ENCODE results near the gene SWI5. TPM values are rescaled to one million over a fixed set of nuclear protein-coding genes. Genes with fewer than 3 reads are reported as not detected.

SWI5 gene
- total RNA-seq, 2 donors from 2014 or later, result 33.4 to 46.9 TPM

DNA sequence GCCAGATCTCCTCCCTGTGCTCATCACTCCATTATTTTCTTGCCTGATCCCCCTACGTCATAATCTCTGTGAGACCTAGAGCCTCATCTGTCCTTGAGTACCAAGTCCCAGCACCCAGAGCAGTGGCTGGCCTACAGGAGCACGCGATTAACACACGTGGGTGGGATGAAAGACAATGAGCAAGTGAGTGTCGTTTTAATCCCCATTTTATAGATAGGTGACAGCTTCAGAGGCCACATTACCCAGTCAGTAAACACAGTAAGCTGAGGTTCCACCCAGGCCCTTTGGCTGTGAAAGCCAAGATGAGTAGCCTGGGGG lies 28.9 kb downstream of the SWI5 start:
- Histone ChIP-seq H3K4me1 (ENCODE audit: control insufficient read depth, insufficient read depth, low read length) (no peaks in the 10 kb centered on the region), H3K27ac (ENCODE audit: low read depth, low read length) (no peak overlapping the region), H3K9me3 (ENCODE audit: control insufficient read depth, low read length) (no peaks in the 10 kb centered on the region), H3K27me3 (ENCODE audit: control insufficient read depth, insufficient read depth, low read length, poor library complexity, severe bottlenecking) (no peaks in the 10 kb centered on the region), H3K9ac (ENCODE audit: extremely low read depth, low read length, poor library complexity, severe bottlenecking) (no peak overlapping the region), H3K4me3 (ENCODE audit: low read length) (no peak overlapping the region), H3K36me3 (ENCODE audit: control insufficient read depth, insufficient read depth, low read length) (peaks cover 16% of the 10 kb centered on the region)
- Mint-ChIP-seq H3K27me3 (ENCODE audit: insufficient read depth) (no peaks in the 10 kb centered on the region), H3K36me3 (ENCODE audit: low read depth) (peaks cover 19% of the 10 kb centered on the region), H3K4me1 (peaks cover 4% of the 10 kb centered on the region), H3K27ac (no peak overlapping the region), H3K4me3 (no peak overlapping the region), H3K9me3 (no peaks in the 10 kb centered on the region)
- 82 to 92% methylated on average over 3 to 5 of the region's 5 CpGs for WGBS, 2 experiments (ENCODE audit: insufficient coverage in 1 of 2, insufficient read length in 1 of 2)
- TF ChIP-seq, protein P1, sequence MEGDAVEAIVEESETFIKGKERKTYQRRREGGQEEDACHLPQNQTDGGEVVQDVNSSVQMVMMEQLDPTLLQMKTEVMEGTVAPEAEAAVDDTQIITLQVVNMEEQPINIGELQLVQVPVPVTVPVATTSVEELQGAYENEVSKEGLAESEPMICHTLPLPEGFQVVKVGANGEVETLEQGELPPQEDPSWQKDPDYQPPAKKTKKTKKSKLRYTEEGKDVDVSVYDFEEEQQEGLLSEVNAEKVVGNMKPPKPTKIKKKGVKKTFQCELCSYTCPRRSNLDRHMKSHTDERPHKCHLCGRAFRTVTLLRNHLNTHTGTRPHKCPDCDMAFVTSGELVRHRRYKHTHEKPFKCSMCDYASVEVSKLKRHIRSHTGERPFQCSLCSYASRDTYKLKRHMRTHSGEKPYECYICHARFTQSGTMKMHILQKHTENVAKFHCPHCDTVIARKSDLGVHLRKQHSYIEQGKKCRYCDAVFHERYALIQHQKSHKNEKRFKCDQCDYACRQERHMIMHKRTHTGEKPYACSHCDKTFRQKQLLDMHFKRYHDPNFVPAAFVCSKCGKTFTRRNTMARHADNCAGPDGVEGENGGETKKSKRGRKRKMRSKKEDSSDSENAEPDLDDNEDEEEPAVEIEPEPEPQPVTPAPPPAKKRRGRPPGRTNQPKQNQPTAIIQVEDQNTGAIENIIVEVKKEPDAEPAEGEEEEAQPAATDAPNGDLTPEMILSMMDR (conservative IDR thresholded peaks at IDR 0.05), result no peak
- DNase-seq, result no peak

DNA sequence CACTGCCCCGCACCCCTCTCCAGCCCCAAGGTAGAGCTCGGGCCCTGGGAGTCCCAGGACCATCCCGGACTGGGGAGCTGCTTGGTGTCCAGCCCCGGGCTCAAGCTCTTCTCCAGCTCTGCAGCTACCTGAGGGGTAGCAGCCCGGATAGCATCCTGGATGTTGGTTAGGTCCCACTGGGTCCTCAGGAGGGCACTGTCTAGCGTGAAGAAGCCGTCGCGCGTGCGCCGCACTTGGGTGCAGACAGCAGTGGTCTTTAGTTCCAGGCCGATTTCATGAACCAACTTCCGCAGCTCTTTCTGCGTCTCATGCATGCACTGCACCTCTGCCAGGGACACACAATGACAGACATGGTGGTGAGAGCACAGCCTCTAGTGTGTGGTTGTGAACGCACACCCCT lies 33.5 kb downstream of the SWI5 start:
- H3K4me1 Mint-ChIP-seq, result no peaks in the 10 kb centered on the region
- no peak for DNase-seq
- no peak overlapping the region for H3K4me3 Mint-ChIP-seq
- H3K9me3 Mint-ChIP-seq, result no peaks in the 10 kb centered on the region
- Histone ChIP-seq H3K27ac (ENCODE audit: low read depth, low read length) (no peak overlapping the region), H3K36me3 (ENCODE audit: control insufficient read depth, insufficient read depth, low read length) (peaks cover 30% of the 10 kb centered on the region), H3K9ac (ENCODE audit: extremely low read depth, low read length, poor library complexity, severe bottlenecking) (no peak overlapping the region), H3K4me1 (ENCODE audit: control insufficient read depth, insufficient read depth, low read length) (no peaks in the 10 kb centered on the region), H3K9me3 (ENCODE audit: control insufficient read depth, low read length) (no peaks in the 10 kb centered on the region), H3K4me3 (ENCODE audit: low read length) (no peak overlapping the region), H3K27me3 (ENCODE audit: control insufficient read depth, insufficient read depth, low read length, poor library complexity, severe bottlenecking) (no peaks in the 10 kb centered on the region)
- H3K36me3 Mint-ChIP-seq (ENCODE audit: low read depth), result peaks cover 45% of the 10 kb centered on the region
- 94 to 98% methylated on average over 15 to 16 of the region's 16 CpGs for WGBS, 2 experiments (ENCODE audit: insufficient coverage in 1 of 2, insufficient read length in 1 of 2)
- no peaks in the 10 kb centered on the region for H3K27me3 Mint-ChIP-seq (ENCODE audit: insufficient read depth)
- no peak overlapping the region for H3K27ac Mint-ChIP-seq
- TF ChIP-seq, protein P1 (conservative IDR thresholded peaks at IDR 0.05), result no peak

- Histone ChIP-seq H3K9ac (ENCODE audit: extremely low read depth, low read length, poor library complexity, severe bottlenecking) (no peak overlapping the region), H3K27me3 (ENCODE audit: control insufficient read depth, insufficient read depth, low read length, poor library complexity, severe bottlenecking) (no peaks in the 10 kb centered on the region), H3K4me1 (ENCODE audit: control insufficient read depth, insufficient read depth, low read length) (no peaks in the 10 kb centered on the region), H3K4me3 (ENCODE audit: low read length) (no peak overlapping the region), H3K9me3 (ENCODE audit: control insufficient read depth, low read length) (no peaks in the 10 kb centered on the region), H3K27ac (ENCODE audit: low read depth, low read length) (no peak overlapping the region), H3K36me3 (ENCODE audit: control insufficient read depth, insufficient read depth, low read length) (peaks cover 38% of the 10 kb centered on the region)
- TF ChIP-seq, protein P1 (conservative IDR thresholded peaks at IDR 0.05), result no peak
- no peaks in the 10 kb centered on the region for H3K27me3 Mint-ChIP-seq (ENCODE audit: insufficient read depth)
- no peaks in the 10 kb centered on the region for H3K9me3 Mint-ChIP-seq
- H3K36me3 Mint-ChIP-seq (ENCODE audit: low read depth), result peaks cover 52% of the 10 kb centered on the region
- no peaks in the 10 kb centered on the region for H3K4me1 Mint-ChIP-seq
- 93% methylated on average over 7 to 10 of the region's 10 CpGs for WGBS, 2 experiments (ENCODE audit: insufficient coverage in 1 of 2, insufficient read length in 1 of 2)
- DNase-seq, result no peak
- no peak overlapping the region for H3K27ac Mint-ChIP-seq
- no peak overlapping the region for H3K4me3 Mint-ChIP-seq
Observed at GRCh38 chr9:128310461-128310860, 34.4 kb downstream of the SWI5 start.
